Activated naive CD4-positive, alpha-beta T cell treated with anti-CD3 and anti-CD28 coated beads, Interleukin-2, amount 10 ng/mL, durations not matched to agents 7 days and 5 days (primary cell): Measurements from ENCODE around the gene ATAD2B.
"Not testable (repeated sequence)": the region's sequence is repeated elsewhere in the genome, so short reads cannot be mapped to it uniquely, and the experiment has no call there.

Source experiments
- CTCF ChIA-PET: fragments of 350-600 bp; sonication (Branson Sonifier 250); formaldehyde crosslinking; loops from one replicate; lab custom pipeline; 2021; ENCODE audit warnings: antibody characterized with exemption; lab: Charles Lee
- DNase-seq: peaks from one replicate; pipeline ENCODE4 v3.0.0-alpha.2; 2020
- H3K27ac Mint-ChIP-seq: one replicate; pipeline ENCODE4 v1.8.0; 2021; ENCODE audit warnings: mild to moderate bottlenecking, moderate library complexity, mixed read lengths
- H3K27me3 Mint-ChIP-seq: one replicate; pipeline ENCODE4 v1.8.0; 2021; ENCODE audit warnings: mild to moderate bottlenecking, mixed read lengths
- H3K36me3 Mint-ChIP-seq: one replicate; pipeline ENCODE4 v1.8.0; 2021; ENCODE audit warnings: mixed read lengths
- H3K4me1 Mint-ChIP-seq: one replicate; pipeline ENCODE4 v1.8.0; 2021; ENCODE audit warnings: mixed read lengths
- H3K4me3 Mint-ChIP-seq: one replicate; pipeline ENCODE4 v1.8.0; 2021; ENCODE audit warnings: mild to moderate bottlenecking, moderate library complexity, mixed read lengths
- H3K9me3 Mint-ChIP-seq: one replicate; pipeline ENCODE4 v1.8.0; 2021; ENCODE audit warnings: mixed read lengths

ATAD2B gene

GRCh38 chr2:23926750-23927571 is at the start of gene ATAD2B:
ATAD2B (minus strand) TSS chr2:23927123; CDS start chr2:23926770, 353 bp downstream.
- Mint-ChIP-seq H3K27ac (peak within 1 kb of the TSS; percentile 100), H3K27me3 (peaks cover 3% of the 10 kb centered on the region), H3K4me3 (peak within 1 kb of the TSS; percentile 99), H3K36me3 (peaks cover 7% of the 10 kb centered on the region), H3K9me3 (no peaks in the 10 kb centered on the region), H3K4me1 (peaks cover 47% of the 10 kb centered on the region)
- DNase-seq, result peak; percentile 95
- CTCF ChIA-PET, result interaction anchor here (0.5 to 4.4 kb wide), 28 partner anchors 10 to 433 kb away, joined by 3 to 45 read pairs (median 4); partner anchors contain the start of genes FAM228B, ITSN2, SF3B6 and TP53I3

DNA sequence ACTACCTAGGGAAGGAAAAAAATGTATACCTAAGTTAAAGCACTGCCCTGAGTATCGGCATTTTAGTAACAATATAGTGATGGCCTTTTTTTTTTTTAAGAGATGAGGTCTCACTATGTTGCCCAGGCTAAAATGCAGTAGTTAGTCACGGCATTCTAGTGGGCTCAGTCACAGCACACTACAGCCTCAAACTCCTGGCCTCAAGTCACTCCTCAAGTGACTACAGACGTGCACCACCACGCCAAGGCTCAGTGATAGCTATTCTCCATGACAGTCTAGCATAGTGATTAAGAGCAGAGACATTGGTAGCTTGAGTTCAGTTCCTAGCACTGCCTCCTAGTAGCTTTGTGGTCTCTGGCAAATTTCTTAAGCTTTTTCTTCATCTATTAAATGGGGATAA is 40.9 kb upstream of the ATAD2B start:
- Mint-ChIP-seq H3K36me3 (peaks cover 10% of the 10 kb centered on the region), H3K27me3 (no peaks in the 10 kb centered on the region), H3K4me1 (no peaks in the 10 kb centered on the region), H3K27ac (no peak overlapping the region), H3K4me3 (no peak overlapping the region), H3K9me3 (no peaks in the 10 kb centered on the region)
- DNase-seq, result no peak
- CTCF ChIA-PET, result no interaction called here

- Mint-ChIP-seq H3K36me3 (no peaks in the 10 kb centered on the region), H3K27me3 (no peaks in the 10 kb centered on the region), H3K9me3 (no peaks in the 10 kb centered on the region), H3K4me1 (peaks cover 2% of the 10 kb centered on the region), H3K27ac (no peak overlapping the region), H3K4me3 (no peak overlapping the region)
- CTCF ChIA-PET, result no interaction called here
- DNase-seq, result no peak
Observed at GRCh38 chr2:23954325-23955014, 27.5 kb upstream of the ATAD2B start.

DNA sequence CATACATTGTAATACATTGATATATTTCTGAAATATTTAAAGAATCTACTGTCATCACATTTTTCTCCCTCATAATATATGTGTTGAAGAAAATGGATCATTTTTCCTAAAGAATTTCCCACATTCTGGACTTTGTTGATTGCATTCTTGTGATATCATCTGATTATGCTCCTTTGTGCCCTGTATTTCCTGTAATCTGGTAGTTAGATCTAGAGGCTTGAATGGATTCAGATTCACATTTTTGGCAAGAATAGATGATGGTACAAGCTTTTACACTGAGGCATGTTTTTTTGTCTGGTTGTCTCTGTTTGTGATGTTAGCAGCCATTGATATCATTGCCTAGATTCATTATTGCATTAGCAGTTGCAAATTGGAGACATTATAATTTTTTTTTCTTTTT is 26.7 kb upstream of the ATAD2B start:
- Mint-ChIP-seq H3K27ac (no peak overlapping the region), H3K9me3 (no peaks in the 10 kb centered on the region), H3K36me3 (no peaks in the 10 kb centered on the region), H3K4me3 (no peak overlapping the region), H3K4me1 (peaks cover 2% of the 10 kb centered on the region), H3K27me3 (no peaks in the 10 kb centered on the region)
- DNase-seq, result no peak
- CTCF ChIA-PET, result no interaction called here

GRCh38 chr2:23952558-23952957 is 25.6 kb upstream of the ATAD2B start:
- not testable (repeated sequence) for H3K27me3 Mint-ChIP-seq, H3K27ac Mint-ChIP-seq, H3K4me3 Mint-ChIP-seq, H3K9me3 Mint-ChIP-seq, H3K36me3 Mint-ChIP-seq, DNase-seq, H3K4me1 Mint-ChIP-seq
- CTCF ChIA-PET, result interaction anchor here (1.0 kb wide), 1 partner anchor 11 kb away, joined by 3 read pairs; no protein-coding TSS in a partner anchor

DNA sequence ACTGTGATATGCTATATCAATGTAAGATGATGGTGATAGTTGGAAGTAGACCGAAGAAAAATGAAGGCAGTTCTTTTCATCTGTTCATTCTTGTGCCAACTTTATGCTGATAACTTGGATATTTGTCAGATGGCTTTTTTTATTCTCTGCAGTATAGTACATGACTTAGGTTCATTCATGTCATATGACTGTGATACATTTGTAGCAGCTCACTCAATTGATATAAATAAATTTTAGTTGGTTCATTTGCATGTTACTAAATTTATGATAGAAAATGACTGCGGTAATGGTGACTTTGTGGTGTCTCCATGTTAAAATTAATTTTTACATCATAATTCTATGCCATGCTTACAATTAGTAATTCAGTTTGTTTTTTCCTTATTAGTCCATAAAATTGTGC is 20.4 kb upstream of the ATAD2B start:
- Mint-ChIP-seq H3K27ac (no peak overlapping the region), H3K4me1 (peaks cover 5% of the 10 kb centered on the region), H3K27me3 (no peaks in the 10 kb centered on the region), H3K9me3 (no peaks in the 10 kb centered on the region), H3K4me3 (no peak overlapping the region), H3K36me3 (peaks cover 13% of the 10 kb centered on the region)
- no peak for DNase-seq
- CTCF ChIA-PET, result no interaction called here

GRCh38 chr2:23944976-23945375 is 18.1 kb upstream of the ATAD2B start:
- CTCF ChIA-PET, result interaction anchor here (0.9 kb wide), 1 partner anchor 139 kb away, joined by 3 read pairs; the partner anchor contains the start of gene TP53I3
- Mint-ChIP-seq H3K4me3 (no peak overlapping the region), H3K9me3 (no peaks in the 10 kb centered on the region), H3K27me3 (no peaks in the 10 kb centered on the region), H3K27ac (no peak overlapping the region), H3K4me1 (peaks cover 16% of the 10 kb centered on the region), H3K36me3 (peaks cover 16% of the 10 kb centered on the region)
- no peak for DNase-seq

DNA sequence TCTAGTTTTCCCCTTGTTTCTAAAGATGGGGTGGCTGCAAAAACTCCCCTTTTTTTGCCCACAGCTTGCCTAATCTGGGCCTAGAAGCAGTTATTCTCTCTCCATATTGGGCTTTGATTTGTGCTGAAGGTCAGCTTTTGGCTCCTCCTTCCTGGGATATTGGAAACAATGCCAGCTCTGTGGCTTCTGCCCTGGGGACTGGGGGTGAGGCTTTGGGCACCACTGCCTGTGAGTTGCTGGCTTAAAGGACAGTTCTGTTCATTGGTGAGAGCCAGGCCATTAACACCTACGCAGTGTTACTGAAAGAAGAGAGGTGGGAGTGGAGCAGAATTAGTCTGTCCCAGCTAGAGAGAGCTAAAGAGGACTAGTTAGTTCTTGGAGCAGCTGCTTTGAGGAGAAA is 17.6 kb upstream of the ATAD2B start:
- Mint-ChIP-seq H3K4me3 (no peak overlapping the region), H3K4me1 (peaks cover 16% of the 10 kb centered on the region), H3K9me3 (no peaks in the 10 kb centered on the region), H3K27ac (no peak overlapping the region), H3K27me3 (peaks cover 2% of the 10 kb centered on the region), H3K36me3 (peaks cover 16% of the 10 kb centered on the region)
- CTCF ChIA-PET, result interaction anchor here (0.9 to 1.1 kb wide), 2 partner anchors 18 to 140 kb away, joined by 3 read pairs; partner anchors contain the start of genes ATAD2B and TP53I3
- DNase-seq, result no peak

DNA sequence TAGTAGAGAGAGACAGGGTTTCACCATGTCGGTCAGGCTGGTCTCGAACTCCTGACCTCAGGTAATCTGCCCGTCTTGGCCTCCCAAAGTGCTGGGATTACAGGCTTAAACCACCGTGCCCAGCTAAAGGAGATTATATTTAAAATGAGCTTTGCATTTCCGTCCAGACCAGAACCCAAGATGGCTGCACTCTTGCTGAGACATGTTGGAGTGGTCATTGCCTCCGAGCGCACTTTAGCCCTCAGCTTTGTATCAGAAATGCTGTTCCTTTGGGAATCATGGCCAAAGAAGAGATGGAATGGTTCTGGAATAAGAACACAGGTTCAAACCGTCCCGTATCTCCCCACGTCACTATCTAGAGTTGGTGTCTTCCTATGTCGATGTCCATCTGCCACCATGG is 16.7 kb upstream of the ATAD2B start:
- Mint-ChIP-seq H3K4me1 (peaks cover 24% of the 10 kb centered on the region), H3K9me3 (no peaks in the 10 kb centered on the region)
- CTCF ChIA-PET, result interaction anchor here (1.1 kb wide), 1 partner anchor 17 kb away, joined by 3 read pairs; the partner anchor contains the start of gene ATAD2B

GRCh38 chr2:23941644-23942043 is 14.7 kb upstream of the ATAD2B start:
- H3K27ac Mint-ChIP-seq, result no peak overlapping the region
- H3K27me3 Mint-ChIP-seq, result peaks cover 22% of the 10 kb centered on the region
- H3K36me3 Mint-ChIP-seq, result peaks cover 13% of the 10 kb centered on the region
- H3K9me3 Mint-ChIP-seq, result no peaks in the 10 kb centered on the region
- CTCF ChIA-PET, result interaction anchor here (0.7 to 1.4 kb wide), 4 partner anchors 11 to 128 kb away, joined by 3 read pairs; partner anchors contain the start of gene ATAD2B
- H3K4me1 Mint-ChIP-seq, result peaks cover 27% of the 10 kb centered on the region
- H3K4me3 Mint-ChIP-seq, result peak overlapping the region; percentile 8
- no peak for DNase-seq

More for the DNA sequence above, 16.7 kb upstream of the ATAD2B start:
- no peak overlapping the region for H3K27ac Mint-ChIP-seq
- no peak overlapping the region for H3K4me3 Mint-ChIP-seq
- peaks cover 11% of the 10 kb centered on the region for H3K27me3 Mint-ChIP-seq
- no peak for DNase-seq
- peaks cover 16% of the 10 kb centered on the region for H3K36me3 Mint-ChIP-seq

GRCh38 chr2:23940718-23941620 is 14.0 kb upstream of the ATAD2B start:
- DNase-seq, result peak; percentile 65
- H3K4me1 Mint-ChIP-seq, result peaks cover 27% of the 10 kb centered on the region
- CTCF ChIA-PET, result interaction anchor here (0.7 to 3.1 kb wide), 7 partner anchors 12 to 143 kb away, joined by 3 to 29 read pairs (median 3); partner anchors contain the start of genes ATAD2B and TP53I3

GRCh38 chr2:23939987-23940717 is 13.2 kb upstream of the ATAD2B start, which contains the start of gene UBXN2A:
UBXN2A (plus strand) TSS chr2:23940463; CDS start chr2:23958315, 17,852 bp downstream.
- H3K9me3 Mint-ChIP-seq, result no peaks in the 10 kb centered on the region
- CTCF ChIA-PET, result interaction anchor here (1.4 to 3.1 kb wide), 3 partner anchors 11 to 144 kb away, joined by 4 to 29 read pairs (median 5); partner anchors contain the start of genes ATAD2B and TP53I3

More at GRCh38 chr2:23940718-23941620, 14.0 kb upstream of the ATAD2B start:
- Mint-ChIP-seq H3K4me3 (peak overlapping the region; percentile 92), H3K27ac (peak overlapping the region; percentile 92), H3K9me3 (no peaks in the 10 kb centered on the region), H3K36me3 (peaks cover 13% of the 10 kb centered on the region), H3K27me3 (peaks cover 27% of the 10 kb centered on the region)

DNA sequence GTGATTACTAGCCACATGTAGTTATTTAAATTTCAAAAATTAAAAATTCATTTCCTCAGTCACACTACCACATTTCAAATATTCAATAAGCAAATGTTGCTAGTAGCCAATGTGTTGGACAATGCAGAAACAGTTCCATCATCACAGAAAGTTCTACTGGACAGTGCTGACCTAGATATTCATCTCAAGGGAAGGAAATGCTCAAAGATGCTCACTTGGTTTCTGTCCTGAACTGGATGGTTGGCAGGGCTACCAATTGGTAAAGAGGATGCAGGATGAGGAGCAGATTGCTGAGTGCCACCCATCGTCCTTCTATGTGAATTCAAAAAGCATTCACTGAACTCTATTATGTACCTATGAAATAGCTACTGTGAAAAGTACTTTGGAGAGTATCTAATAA is 7.3 kb upstream of the ATAD2B start:
- no peak overlapping the region for H3K27ac Mint-ChIP-seq
- peaks cover 12% of the 10 kb centered on the region for H3K4me1 Mint-ChIP-seq
- CTCF ChIA-PET, result no interaction called here
- H3K9me3 Mint-ChIP-seq, result no peaks in the 10 kb centered on the region
- no peak overlapping the region for H3K4me3 Mint-ChIP-seq
- peaks cover 22% of the 10 kb centered on the region for H3K27me3 Mint-ChIP-seq
- H3K36me3 Mint-ChIP-seq, result no peaks in the 10 kb centered on the region
- no peak for DNase-seq

More at GRCh38 chr2:23939987-23940717, 13.2 kb upstream of the ATAD2B start, which contains the start of gene UBXN2A:
- peaks cover 27% of the 10 kb centered on the region for H3K27me3 Mint-ChIP-seq
- H3K36me3 Mint-ChIP-seq, result peaks cover 13% of the 10 kb centered on the region
- H3K27ac Mint-ChIP-seq, result peak within 1 kb of the TSS; percentile 92
- peak within 1 kb of the TSS; percentile 92 for H3K4me3 Mint-ChIP-seq
- peaks cover 27% of the 10 kb centered on the region for H3K4me1 Mint-ChIP-seq
- peak; percentile 76 for DNase-seq
